HG03457 (cell line): ENCODE measurements around the gene TM9SF4.

Experiments
- ATAC-seq: cut with Tn5 transposase; IDR thresholded peaks from one replicate; pipeline ENCODE4 v1.9.1; 2021; ENCODE audit warnings: moderate number of reproducible peaks; ENCODE audit not compliant: unreplicated experiment

Gene TM9SF4

DNA sequence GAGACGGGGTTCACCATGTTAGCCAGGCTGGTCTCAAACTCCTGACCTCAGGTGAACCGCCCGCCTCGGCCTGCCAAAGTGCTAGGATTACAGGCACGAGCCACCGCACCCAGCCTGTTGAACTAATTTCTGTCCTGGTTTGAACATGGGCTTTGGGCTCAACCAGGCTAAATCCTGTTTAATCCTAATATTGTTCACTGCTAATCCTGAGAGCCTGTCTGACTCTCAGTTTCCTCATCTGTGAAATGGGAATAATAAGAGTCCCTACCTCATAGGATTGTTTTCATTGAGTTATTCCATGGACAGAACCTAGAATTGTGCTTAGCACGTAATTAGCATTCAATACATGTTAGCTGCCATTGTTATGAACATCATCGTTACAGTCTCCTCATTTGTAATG is 17.4 kb downstream of the TM9SF4 start:
- no peak for ATAC-seq

DNA sequence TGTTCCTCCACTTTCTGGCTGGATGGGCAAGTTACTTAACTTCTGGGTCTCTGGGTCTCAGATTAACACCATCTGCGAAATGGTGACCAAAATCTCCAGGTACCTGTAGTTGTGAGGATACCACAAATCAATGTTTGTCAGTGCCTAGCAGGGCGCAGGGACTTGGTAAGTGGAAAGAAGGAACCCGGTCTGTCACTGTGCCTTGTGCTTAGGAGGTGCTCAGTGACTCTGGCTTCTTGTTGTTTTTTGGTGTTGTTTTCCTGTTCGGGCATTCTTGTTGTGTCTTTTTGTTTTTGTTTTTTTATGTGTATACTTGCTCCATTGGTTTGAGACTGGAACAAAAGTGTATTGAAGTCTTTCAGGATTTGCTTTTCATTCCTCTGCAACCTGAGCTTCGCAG is 17.8 kb downstream of the TM9SF4 start:
- ATAC-seq: no peak

DNA sequence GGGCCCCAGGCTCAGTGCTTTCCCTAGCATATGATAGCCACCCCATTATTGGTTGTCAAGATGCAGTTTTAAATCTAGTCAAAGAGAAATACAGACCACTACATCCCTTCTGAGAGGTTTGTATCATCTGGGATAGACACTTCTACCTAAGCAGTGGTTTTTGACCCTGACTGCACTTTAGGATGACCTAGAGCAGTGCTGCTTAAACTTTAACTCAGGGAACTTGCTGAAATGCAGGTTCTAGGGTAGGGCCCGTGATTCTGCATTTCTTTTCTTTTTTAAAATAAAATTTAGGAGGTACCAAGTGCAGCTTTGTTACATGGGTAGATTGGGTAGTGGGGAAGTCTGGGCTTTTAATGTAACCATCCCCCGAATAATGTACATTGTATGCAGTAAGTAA is 18.7 kb downstream of the TM9SF4 start:
- ATAC-seq: no peak

DNA sequence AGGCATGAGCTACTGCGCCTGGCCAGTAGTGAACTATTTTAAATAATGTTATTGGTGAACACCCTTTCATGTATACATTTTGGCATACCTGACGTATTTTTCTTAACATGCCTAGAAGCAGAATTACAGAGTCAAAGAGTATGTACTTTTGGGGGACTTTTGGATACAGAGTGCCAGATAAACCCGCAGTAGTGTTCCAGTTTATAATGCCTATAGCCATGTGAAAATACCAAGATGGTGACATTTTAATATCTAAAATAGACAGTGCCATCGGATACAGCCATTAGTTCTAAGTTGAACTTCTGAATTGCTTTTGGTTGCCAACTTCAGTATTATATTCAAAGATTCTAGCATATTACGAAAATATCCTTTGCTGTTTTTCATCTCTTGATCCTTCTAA is 20.3 kb downstream of the TM9SF4 start:
- ATAC-seq: no peak

DNA sequence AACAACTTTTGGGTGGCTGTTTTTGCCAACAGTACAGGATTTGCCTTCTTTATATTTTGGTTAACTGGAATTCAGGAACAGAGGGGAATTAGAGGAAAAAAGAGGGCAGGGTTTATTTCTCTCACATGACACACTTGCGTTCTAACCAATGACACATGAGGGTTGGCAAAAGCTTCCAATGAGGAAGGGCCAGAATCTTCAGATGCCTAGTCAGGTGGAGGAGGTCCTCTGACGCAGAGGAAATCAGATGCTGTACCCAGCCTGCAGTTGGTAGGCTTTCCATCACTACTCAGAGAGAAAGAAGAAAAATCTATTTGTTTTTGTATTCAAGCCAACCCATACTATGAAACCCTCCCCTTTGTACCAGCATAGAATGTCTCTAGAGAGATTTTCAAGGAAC is 20.8 kb downstream of the TM9SF4 start:
- no peak for ATAC-seq

DNA sequence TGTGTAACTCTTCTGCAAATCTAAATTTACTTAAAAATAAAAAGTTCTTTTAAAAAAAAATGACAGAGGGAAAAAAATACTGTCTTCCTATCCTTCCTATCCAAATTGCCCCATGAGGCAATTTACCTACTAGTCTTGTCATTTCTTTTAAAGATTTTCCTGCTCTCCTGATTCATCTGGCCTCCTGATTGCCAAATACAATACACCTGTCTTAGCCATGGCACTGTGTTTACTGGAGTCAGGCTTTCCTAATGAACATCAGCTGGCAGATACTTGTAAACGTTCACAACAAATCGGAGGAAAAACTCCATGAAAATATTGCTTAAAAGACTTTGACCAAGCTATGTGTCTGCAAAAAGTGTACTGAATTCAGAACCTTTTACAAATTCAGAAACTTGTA is 21.5 kb downstream of the TM9SF4 start:
- no peak for ATAC-seq

DNA sequence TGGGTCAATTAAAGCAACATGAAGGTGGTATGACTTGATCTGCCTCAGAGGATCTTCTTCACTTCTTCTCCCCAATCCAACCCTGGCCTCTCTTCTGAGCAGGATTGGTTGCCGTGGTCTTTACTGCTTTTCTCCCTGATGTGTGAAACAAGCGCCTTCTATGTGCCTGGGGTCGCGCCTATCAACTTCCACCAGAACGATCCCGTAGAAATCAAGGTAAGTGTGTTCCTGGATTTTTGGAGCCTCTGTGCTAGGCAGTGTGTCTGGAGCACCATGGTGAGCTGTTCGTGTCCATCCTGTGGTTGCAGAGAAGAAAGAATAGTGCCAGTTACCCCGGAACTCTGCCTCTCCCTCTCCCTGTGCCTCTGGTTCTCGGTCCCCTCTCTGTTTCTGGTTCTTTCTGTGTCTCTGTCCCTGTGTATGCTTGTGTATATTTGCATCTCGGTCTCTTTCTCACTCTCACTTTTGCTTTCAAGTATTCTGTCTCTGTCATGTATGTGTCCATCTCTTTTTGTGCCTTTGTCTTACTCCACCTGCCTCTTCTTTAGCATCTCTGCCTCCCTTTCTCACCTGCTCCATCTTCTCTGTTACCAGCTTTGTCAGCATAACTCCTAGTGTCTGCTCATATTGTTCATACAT is 23.5 kb downstream of the TM9SF4 start:
- no peak for ATAC-seq

DNA sequence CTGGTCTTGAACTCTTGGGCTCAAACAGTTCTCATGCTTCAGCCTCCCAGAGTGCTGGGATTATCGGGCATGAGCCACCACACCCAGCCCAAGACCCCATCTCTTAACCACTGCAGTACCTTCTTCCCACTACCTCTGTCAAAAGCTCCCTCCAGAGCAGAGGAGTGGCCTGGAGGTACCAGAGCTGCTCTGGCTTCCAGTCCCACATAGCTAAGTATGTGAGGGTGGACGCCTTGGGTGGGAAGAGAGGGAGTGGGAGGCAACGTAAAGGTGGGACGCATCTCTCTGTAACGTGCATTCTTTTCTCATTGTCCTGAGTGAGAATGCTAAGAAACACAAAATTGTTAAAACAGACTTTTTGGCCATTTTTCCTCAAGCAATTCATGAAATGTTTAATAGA is 24.5 kb downstream of the TM9SF4 start:
- ATAC-seq: no peak

DNA sequence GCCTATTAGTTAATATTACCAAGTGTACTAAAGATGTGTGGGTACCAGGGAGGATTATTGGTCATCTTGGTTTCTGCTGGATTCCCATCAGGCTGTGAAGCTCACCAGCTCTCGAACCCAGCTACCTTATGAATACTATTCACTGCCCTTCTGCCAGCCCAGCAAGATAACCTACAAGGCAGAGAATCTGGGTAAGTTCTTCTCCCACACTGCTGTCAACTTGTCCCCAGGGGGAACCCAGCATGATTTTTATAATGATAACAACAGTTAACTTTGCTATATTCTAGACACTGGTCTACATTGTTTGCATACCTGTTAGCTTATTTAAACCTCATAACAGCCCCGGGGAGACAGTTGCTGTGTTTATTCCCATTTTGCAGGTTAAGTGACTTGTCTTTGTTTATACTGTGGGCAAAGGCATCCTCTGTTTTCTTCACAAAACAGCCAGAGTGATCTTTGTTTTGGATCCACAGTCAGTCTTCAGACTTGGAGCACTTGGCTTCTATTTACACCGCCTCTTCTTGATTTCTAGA is 26.5 kb downstream of the TM9SF4 start:
- no peak for ATAC-seq

DNA sequence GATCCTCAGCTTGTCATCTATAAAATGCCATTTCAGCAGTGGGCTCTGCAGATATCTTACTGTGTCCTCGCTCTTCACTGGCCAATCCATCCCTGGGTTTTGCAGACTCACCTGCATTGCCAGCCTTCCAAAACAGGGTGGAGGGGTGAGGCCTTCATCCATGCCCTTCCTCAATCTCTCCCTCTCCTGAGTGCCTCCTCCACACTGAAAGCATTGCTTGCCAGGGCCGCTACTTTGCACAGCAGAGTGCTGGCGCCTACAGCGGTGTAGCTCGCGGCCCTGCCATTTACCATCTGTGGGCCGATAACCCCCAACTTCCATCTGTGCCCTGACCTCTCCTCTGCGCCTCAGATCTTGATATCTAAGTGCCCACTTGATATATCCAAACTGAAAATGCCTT is 29.4 kb downstream of the TM9SF4 start:
- no peak for ATAC-seq

DNA sequence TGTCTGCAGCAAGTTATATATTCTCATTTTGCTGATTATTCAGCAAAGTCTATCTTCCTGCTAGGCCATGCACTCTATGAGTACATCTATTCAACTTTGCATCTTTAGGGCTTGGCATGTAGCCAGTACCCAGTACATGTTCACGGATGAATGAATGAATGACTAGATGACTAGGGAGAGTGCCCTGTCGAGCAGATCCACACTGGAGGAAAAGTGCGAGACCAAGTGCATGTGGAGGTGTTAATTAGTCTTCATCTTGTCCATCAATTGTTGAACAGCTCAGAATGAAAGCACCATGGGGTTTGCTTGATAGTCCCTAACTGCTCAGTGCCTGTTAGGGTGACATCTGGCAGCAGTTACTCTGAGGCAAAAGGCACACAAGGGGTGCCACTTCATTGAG is 30.4 kb downstream of the TM9SF4 start:
- no peak for ATAC-seq

DNA sequence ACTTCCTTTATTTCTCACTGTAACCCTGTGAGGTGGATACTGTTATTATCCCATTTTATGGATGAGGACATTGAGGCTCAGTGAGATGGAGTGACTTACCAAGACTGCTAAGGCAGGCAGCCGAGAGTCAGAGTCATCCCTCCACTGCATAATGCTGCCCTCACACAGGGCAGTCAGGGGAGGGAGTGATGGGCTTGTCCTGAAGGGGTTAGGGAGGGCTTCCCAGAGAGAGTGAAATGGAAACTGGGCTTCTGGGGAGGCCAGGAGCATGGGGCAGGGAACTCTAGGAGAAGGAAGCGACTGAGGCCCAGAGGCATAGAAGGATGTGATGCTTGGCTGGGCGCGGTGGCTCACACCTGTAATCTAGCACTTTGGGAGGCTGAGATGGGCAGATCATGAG is 31.1 kb downstream of the TM9SF4 start:
- no peak for ATAC-seq

DNA sequence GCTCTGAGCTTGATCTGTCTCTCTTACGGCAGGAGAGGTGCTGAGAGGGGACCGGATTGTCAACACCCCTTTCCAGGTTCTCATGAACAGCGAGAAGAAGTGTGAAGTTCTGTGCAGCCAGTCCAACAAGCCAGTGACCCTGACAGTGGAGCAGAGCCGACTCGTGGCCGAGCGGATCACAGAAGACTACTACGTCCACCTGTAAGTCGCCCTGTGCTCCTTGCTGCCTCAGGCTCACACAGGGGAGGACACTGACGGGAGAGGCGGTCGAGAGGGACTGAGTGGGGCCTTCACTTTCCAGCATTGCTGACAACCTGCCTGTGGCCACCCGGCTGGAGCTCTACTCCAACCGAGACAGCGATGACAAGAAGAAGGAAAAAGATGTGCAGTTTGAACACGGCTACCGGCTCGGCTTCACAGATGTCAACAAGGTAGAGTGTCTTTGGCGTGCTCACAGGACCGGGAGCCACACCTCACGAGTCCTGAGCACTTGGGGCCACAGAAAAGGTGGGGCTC is 32.0 kb downstream of the TM9SF4 start:
- ATAC-seq: no peak

DNA sequence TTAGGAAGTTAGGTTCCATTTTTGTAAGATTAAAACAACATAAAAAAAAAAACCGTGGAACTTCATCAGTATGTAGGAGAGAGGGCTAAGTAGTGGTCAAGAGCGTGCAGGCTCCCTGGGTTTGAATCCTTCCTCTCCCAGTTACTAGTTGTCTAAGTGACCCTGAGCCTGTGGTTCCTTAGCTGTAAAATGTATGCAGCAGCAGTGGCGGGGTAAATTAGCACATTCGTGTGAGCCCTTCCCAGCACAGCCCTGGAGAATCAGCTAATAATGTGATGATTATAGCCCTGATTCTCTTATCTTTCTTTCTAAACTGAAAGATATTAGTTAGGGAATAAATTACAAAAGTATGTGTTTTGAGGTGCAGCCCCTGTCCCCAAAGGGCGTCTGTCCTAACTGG is 32.6 kb downstream of the TM9SF4 start:
- no peak for ATAC-seq

DNA sequence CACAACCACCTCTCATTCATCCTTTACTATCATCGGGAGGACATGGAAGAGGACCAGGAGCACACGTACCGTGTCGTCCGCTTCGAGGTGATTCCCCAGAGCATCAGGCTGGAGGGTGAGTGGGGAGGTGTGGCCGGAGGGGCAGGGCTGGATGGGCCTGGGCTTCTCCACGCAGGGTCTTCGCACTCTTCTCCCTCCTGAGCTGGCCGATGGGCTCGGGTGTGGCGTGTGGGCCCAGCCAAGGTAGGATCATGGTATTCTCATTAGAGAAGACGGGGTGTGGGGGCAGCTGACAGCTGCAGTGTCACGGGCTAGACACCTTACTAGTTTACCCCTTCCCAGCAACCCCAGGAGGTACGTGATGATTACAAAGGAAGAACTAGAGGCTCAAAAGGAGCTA is 33.5 kb downstream of the TM9SF4 start:
- ATAC-seq: no peak

DNA sequence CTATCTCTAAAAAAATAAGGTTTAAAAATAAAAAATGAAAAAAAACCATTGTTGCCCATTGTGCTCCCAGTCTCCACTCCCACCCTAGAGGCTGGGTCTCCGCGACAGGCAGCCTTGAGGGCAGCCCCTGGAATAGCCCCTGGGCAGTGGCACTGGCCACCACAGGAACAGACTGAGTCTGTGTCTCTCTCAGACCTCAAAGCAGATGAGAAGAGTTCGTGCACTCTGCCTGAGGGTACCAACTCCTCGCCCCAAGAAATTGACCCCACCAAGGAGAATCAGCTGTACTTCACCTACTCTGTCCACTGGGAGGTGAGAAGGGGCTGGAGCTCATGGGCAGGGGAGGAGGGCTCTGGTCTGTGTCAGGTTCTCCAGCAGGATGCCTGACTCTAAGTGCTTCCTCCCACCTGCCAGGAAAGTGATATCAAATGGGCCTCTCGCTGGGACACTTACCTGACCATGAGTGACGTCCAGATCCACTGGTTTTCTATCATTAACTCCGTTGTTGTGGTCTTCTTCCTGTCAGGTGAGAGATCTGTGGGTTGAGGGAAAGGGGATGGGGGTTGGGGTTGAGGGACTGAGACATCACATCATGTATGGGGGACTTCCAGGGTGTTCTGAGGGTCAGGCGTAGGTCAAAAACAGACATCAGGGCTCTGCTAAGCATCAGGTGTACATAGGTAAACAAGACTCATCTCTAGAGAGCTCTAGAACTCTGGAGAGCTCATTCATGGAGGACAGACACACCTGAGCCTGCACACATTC is 35.6 kb downstream of the TM9SF4 start:
- ATAC-seq: no peak

DNA sequence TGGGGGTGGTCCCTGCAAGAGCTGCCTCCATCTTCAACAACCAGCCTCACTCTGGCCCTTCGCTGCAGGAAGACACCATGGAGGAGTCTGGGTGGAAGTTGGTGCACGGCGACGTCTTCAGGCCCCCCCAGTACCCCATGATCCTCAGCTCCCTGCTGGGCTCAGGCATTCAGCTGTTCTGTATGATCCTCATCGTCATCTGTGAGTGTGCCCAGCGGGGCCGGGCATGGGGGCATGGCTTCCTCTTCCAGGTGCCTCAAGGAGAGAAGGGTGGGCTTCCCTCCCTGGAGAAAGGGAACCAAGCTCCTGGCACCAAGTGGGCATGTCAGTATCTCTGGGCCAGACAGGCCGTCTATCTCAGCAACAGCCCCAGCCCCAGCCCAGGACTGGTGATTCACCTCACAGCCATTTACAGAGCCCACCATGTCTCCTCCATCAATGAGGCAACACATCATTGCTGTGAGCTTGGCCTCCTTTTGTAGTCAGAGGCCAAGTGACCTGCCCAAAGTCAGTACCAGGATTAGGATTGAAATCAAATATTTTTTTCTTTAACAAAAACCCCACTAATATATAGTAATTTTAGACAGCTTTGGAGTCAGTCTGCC is 40.2 kb downstream of the TM9SF4 start:
- ATAC-seq: no peak

DNA sequence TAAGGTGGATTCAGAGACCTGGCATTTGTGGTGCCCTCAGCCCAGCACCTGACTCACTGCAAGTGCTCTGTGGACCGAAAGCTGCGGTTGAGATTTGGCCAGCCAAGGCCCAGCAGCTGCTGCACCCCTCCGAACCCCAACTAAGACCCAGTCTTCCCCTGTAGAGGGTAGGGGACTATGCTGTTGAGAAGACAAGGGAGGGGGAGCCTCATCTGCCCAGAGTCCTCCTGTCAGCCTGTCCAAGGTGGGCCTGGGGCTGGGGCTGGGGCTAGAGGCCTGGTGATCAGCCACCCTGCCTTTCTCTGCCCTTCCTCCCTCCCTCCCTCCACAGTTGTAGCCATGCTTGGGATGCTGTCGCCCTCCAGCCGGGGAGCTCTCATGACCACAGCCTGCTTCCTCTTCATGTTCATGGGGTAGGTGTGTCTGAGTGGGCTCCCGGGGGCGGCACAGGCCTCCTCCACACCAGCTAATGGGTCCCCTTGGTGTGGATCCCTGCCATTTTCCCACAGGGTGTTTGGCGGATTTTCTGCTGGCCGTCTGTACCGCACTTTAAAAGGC is 40.9 kb downstream of the TM9SF4 start:
- ATAC-seq: no peak

DNA sequence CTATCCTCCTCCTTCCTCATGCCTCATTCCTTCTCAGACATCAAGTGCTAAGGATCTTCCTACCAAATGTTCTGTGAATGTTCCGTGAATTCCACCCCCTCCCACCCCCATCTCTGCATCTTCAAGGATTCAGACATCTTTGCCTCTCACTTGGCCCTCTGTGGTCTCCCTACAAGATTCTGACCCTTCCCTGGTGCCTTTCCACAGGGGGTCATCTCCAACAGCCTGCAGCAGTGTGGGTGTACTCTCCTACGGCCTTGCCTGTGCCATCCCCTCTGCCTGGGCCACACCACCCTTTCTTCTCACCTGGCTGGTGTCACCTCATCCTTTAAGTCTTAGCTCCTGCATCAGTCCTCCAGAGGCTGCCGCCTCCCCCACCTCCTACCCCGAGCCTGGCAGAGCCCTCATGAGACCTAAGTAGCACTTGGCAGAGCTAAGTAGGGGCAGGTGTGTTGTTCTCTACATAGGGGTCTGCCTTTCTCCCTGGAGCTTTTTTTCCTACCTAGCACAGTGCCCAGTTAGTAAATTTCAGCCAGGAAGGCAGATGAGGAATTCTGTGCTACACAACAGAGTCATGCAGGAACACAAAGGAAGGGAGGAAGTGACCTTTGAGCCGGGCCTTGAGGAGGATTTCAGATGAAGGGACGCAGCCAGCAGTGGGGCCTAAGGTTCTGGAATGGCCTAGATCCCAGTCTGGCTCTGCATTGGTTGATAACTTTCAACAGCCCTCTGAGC is 43.1 kb downstream of the TM9SF4 start:
- no peak for ATAC-seq

DNA sequence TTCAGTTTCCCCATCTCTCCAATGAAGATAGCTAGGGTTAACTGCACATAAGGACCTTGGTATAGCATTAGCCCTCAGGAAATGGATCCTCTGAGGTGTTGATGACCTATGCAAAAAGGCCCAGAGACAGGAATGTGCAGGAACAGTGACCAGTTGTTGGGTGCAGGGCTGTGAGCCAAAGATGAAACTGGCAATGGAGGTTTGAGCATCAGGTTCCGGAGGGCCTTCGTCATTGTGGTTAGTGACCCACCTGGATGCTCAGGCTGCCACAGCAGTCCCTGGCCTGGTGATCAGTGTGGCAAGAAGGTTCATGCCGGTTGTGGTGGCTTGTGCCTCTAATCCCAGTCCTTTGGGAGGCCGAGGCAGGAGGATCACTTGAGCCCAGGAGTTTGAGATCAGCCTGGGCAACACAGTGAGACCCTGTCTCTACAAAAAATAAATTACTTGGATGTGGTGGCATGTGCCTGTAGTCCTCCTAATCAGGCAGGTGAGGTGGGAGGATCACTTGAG is 43.7 kb downstream of the TM9SF4 start:
- no peak for ATAC-seq

DNA sequence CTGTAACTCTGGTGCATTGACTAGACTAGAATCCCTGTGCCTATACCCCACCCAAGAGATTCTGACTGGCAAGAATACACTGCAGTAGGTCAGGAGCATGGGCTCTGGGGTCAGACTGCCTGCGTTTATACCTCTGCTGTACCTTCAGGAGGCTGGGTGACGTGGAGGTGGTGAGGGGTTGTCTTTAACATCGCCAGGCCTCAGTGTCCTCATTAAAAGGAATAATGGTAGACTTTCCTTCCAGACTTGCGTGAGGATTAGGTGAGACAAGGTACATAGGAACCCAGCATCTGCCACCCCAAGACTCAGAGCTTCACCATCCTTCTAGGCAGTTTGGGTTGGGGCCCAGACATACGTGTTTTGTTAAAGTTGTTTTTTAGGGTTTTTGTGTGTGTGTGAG is 44.3 kb downstream of the TM9SF4 start:
- no peak for ATAC-seq
